GM23338 (cell line): ENCODE data around the gene FAM53A. TPM values are rescaled to one million over a fixed set of nuclear protein-coding genes. Genes with fewer than 3 reads are reported as not detected.

Experiments
- ATAC-seq: fragments of 200-7000 bp; cut with Tn5 transposase; 3 replicates; pipeline ENCODE4 v1.9.1; 2020
- DNase-seq: peaks from one replicate; pipeline ENCODE4 v3.0.0-alpha.2; 2015; ENCODE audit warnings: low spot score
- H2AFZ ChIP-seq: fragments of 200-600 bp; sonication (generic); 2 replicates; pipeline ENCODE4 v1.8.0; 2016; ENCODE audit warnings: antibody characterized with exemption, mild to moderate bottlenecking, moderate library complexity
- H3F3A ChIP-seq: fragments of 200-600 bp; sonication (generic); replicated peaks from 2 replicates; pipeline ENCODE4 v1.8.0; 2017; ENCODE audit warnings: antibody characterized with exemption, mixed run types, low read depth
- H3K27ac ChIP-seq: fragments of 200-600 bp; sonication (generic); 2 replicates; pipeline ENCODE4 v1.6.1; 2016; ENCODE audit warnings: low read depth
- H3K27me3 ChIP-seq: fragments of 200-600 bp; sonication (generic); 2 replicates; pipeline ENCODE4 v1.8.0; 2016; ENCODE audit warnings: mild to moderate bottlenecking, mixed run types, moderate library complexity; ENCODE audit not compliant: insufficient read depth
- H3K36me3 ChIP-seq: fragments of 200-600 bp; sonication (generic); 2 replicates; pipeline ENCODE4 v1.8.0; 2016; ENCODE audit warnings: mild to moderate bottlenecking; ENCODE audit not compliant: insufficient read depth
- H3K4me1 ChIP-seq: fragments of 200-600 bp; sonication (generic); 2 replicates; pipeline ENCODE4 v1.8.0; 2016; ENCODE audit warnings: mild to moderate bottlenecking, moderate library complexity; ENCODE audit not compliant: insufficient read depth
- H3K4me2 ChIP-seq: fragments of 200-600 bp; sonication (generic); 2 replicates; pipeline ENCODE4 v1.7.1; 2017; ENCODE audit warnings: mixed run types
- H3K4me3 ChIP-seq: fragments of 200-600 bp; sonication (generic); 2 replicates; pipeline ENCODE4 v1.6.1; 2016; ENCODE audit warnings: mixed run types
- H3K79me2 ChIP-seq: fragments of 200-600 bp; sonication (generic); replicated peaks from 2 replicates; pipeline ENCODE4 v1.8.0; 2017; ENCODE audit warnings: mild to moderate bottlenecking; ENCODE audit not compliant: insufficient read depth
- H3K9me2 ChIP-seq: fragments of 200-600 bp; sonication (generic); 2 replicates; pipeline ENCODE4 v1.8.0; 2017; ENCODE audit not compliant: insufficient read depth
- H4K20me1 ChIP-seq: fragments of 200-600 bp; sonication (generic); replicated peaks from 2 replicates; pipeline ENCODE4 v1.8.0; 2017; ENCODE audit warnings: mild to moderate bottlenecking; ENCODE audit not compliant: insufficient read depth
- H3K27ac Mint-ChIP-seq: 2 replicates; pipeline ENCODE4 v1.8.0; 2020; ENCODE audit warnings: inconsistent platforms, mild to moderate bottlenecking, moderate library complexity, mixed read lengths
- H3K27me3 Mint-ChIP-seq: 3 replicates; pipeline ENCODE4 v1.8.0; 2022; ENCODE audit warnings: low read depth, mild to moderate bottlenecking, moderate library complexity, mixed read lengths, inconsistent platforms; ENCODE audit not compliant: insufficient read depth, poor library complexity
- H3K36me3 Mint-ChIP-seq: 3 replicates; pipeline ENCODE4 v1.8.0; 2021; ENCODE audit warnings: low read depth, mild to moderate bottlenecking, inconsistent platforms, moderate library complexity, mixed read lengths
- H3K4me1 Mint-ChIP-seq: 3 replicates; pipeline ENCODE4 v1.8.0; 2020; ENCODE audit warnings: mild to moderate bottlenecking, inconsistent platforms, mixed read lengths
- H3K4me3 Mint-ChIP-seq: 3 replicates; pipeline ENCODE4 v1.8.0; 2021; ENCODE audit warnings: moderate library complexity, mild to moderate bottlenecking, inconsistent platforms, mixed read lengths
- H3K9me3 Mint-ChIP-seq: 3 replicates; pipeline ENCODE4 v1.8.0; 2020; ENCODE audit warnings: moderate library complexity, mild to moderate bottlenecking, inconsistent platforms, mixed read lengths
- CREB1 ChIP-seq: fragments of 250-450 bp; sonication (Bioruptor Pico); IDR thresholded peaks from 2 replicates; pipeline ENCODE4 v1.5.0; 2020; ENCODE audit warnings: low read depth, mild to moderate bottlenecking, moderate library complexity
- polyA plus RNA-seq: library from polyadenylated mRNA; unstranded; fragments of >200 nt; fragmentation: Nextera tagmentation; extraction: Ambion mirVana; gene quantifications from 2 replicates; pipeline ENCODE4 v1.2.1, GENCODE V29; 2016
- total RNA-seq: library from RNA; depleted of rRNA; stranded (reverse); fragments of >200 nt; shearing (Covaris generic); gene quantifications from 2 replicates; pipeline ENCODE4 v1.2.3, GENCODE V29; 2014
- TF ChIP-seq, protein P1 (sequence below): IDR thresholded peaks from 2 replicates; pipeline ENCODE4 v1.6.1; 2016; ENCODE audit warnings: antibody characterized with exemption
- TF ChIP-seq, protein P2 (sequence below), 2 experiments: fragments of 200-600 bp in 1 of 2; sonication (generic) in 1 of 2; conservative IDR thresholded peaks; 2 replicates each; pipeline versions ENCODE4 v1.5.1 to v1.6.1; 2016 to 2017; ENCODE audit warnings: antibody characterized with exemption in 2 of 2, low read depth in 2 of 2, mild to moderate bottlenecking in 2 of 2, moderate library complexity in 1 of 2
- TF ChIP-seq, protein P3 (sequence below): IDR thresholded peaks from one replicate; pipeline ENCODE4 v1.6.1; 2018; ENCODE audit warnings: antibody characterized with exemption; ENCODE audit not compliant: unreplicated experiment

Gene FAM53A
- total and polyA plus RNA-seq, 2 experiments from 2014 or later = 1.1 to 3.1 TPM

DNA sequence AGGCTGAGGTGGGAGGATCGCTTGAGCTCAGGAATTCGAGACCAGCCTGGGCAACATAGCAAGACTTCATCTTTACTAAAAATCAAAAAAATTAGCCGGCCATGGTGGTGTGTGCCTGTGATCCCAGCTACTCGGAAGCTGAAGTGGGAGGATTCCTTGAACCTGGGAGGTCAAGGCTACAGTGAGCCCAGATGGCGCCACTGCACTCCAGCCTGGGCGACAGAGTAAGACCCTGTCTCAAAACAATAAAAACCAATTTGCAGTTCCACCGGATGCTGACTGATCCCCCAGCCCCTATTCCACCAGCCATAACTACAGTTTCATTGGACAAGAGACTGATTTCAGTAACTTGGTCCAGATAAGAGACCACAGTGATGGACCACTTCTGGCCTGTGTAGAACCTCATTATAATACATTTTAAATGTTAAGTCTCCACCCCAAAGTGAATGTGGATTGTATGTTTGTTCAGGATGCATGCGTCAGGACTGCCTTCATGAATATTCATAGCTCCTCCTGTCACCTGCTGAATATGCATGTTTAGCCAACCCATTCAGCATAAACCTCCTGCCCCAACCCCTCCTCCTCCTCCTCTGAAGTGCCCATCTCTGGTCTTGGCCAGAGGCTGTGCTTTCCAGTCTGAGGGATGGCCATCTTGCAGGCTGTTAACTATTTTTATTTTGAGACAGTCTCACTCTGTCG lies 30.3 kb upstream of the FAM53A start:
- Mint-ChIP-seq H3K27me3 (peaks cover 22% of the 10 kb centered on the region), H3K4me1 (peaks cover 26% of the 10 kb centered on the region), H3K27ac (no peak overlapping the region), H3K9me3 (no peaks in the 10 kb centered on the region), H3K4me3 (peak overlapping the region; percentile 92), H3K36me3 (peaks cover 26% of the 10 kb centered on the region)
- TF ChIP-seq, protein P1, sequence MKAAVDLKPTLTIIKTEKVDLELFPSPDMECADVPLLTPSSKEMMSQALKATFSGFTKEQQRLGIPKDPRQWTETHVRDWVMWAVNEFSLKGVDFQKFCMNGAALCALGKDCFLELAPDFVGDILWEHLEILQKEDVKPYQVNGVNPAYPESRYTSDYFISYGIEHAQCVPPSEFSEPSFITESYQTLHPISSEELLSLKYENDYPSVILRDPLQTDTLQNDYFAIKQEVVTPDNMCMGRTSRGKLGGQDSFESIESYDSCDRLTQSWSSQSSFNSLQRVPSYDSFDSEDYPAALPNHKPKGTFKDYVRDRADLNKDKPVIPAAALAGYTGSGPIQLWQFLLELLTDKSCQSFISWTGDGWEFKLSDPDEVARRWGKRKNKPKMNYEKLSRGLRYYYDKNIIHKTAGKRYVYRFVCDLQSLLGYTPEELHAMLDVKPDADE = no peak
- TF ChIP-seq, protein P2, sequence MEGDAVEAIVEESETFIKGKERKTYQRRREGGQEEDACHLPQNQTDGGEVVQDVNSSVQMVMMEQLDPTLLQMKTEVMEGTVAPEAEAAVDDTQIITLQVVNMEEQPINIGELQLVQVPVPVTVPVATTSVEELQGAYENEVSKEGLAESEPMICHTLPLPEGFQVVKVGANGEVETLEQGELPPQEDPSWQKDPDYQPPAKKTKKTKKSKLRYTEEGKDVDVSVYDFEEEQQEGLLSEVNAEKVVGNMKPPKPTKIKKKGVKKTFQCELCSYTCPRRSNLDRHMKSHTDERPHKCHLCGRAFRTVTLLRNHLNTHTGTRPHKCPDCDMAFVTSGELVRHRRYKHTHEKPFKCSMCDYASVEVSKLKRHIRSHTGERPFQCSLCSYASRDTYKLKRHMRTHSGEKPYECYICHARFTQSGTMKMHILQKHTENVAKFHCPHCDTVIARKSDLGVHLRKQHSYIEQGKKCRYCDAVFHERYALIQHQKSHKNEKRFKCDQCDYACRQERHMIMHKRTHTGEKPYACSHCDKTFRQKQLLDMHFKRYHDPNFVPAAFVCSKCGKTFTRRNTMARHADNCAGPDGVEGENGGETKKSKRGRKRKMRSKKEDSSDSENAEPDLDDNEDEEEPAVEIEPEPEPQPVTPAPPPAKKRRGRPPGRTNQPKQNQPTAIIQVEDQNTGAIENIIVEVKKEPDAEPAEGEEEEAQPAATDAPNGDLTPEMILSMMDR (conservative IDR thresholded peaks at IDR 0.05; ENCODE audit: low read depth in 2 of 2) = peak in 1 of 2 experiments; percentile 21; a peak in 1 of 4 replicates
- H3K4me1 ChIP-seq = peaks cover 11% of the 10 kb centered on the region; the same call in 1 of the 2 replicates
- no peaks in the 10 kb centered on the region for H3K36me3 ChIP-seq
- no peaks in the 10 kb centered on the region for H3K27me3 ChIP-seq
- H3K9me2 ChIP-seq = no peaks in the 10 kb centered on the region
- H3K4me2 ChIP-seq = no peak overlapping the region
- peaks cover 22% of the 10 kb centered on the region for H4K20me1 ChIP-seq
- peak; percentile 3; the same call in 2 of the 3 replicates for ATAC-seq
- no peak overlapping the region for H2AFZ ChIP-seq
- no peak overlapping the region for H3K27ac ChIP-seq
- DNase-seq = peak; percentile 80
- peaks cover 40% of the 10 kb centered on the region for H3K79me2 ChIP-seq
- H3K4me3 ChIP-seq = no peak overlapping the region
- peaks cover 14% of the 10 kb centered on the region for H3F3A ChIP-seq

DNA sequence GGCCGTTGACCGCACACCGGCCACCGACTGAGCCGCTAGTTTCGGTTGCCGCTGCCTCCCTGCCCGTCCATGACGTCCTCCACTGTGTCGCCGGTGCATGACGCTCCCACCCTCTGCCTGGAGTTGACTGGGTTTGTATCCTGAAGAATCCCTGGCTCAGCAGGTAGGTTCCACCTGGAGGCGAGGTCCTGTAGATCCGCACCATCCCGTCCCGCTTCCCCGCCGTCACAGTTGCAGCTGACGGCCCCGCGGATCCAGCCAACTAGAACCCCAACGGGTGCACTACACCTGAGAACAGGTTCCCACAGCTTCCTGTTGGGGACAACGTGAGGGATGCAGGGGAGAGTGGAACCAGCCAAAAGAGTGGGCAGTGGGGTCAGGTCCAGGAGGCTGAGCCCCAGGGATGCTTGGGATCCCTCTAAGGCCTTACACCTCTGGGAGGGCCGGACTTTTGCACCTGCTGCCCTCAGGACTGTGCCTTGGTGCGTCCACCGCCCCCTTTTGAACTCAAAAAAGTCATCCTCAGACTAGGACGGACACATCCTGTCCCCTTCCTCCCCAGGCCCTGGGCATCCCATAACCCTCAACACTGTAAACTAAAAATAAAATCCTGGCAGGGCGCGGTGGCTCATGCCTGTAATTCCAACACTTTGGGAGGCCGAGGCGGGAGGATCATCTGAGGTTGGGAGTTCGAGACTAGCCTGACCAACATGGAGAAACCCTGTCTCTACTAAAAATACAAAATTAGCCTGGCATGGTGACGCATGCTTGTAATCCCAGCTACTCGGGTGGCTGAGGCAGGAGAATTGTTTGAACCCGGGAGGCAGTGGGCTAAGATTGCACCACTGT lies 29.1 kb upstream of the FAM53A start:
- Histone ChIP-seq H3K9me2 (no peaks in the 10 kb centered on the region), H4K20me1 (peaks cover 27% of the 10 kb centered on the region), H3K4me3 (peak overlapping the region; percentile 89), H3K36me3 (0 out of 2 replicates have a peak, but pooled peaks cover 4% of the 10 kb centered on the region), H3K4me2 (peak overlapping the region; percentile 98), H3K27me3 (no peaks in the 10 kb centered on the region), H3K79me2 (peaks cover 43% of the 10 kb centered on the region), H3K4me1 (peaks cover 9% of the 10 kb centered on the region; the same call in 1 of the 2 replicates), H2AFZ (peak overlapping the region; percentile 94; the same call in 1 of the 2 replicates), H3F3A (peaks cover 14% of the 10 kb centered on the region), H3K27ac (peak overlapping the region; percentile 81)
- Mint-ChIP-seq H3K36me3 (peaks cover 34% of the 10 kb centered on the region), H3K27me3 (peaks cover 20% of the 10 kb centered on the region), H3K4me1 (peaks cover 23% of the 10 kb centered on the region), H3K4me3 (peak overlapping the region; percentile 92), H3K27ac (peak overlapping the region; percentile 95), H3K9me3 (no peaks in the 10 kb centered on the region)
- ATAC-seq (peak; percentile 13), DNase-seq (peak; percentile 82)
- TF ChIP-seq, protein P1 = no peak
- TF ChIP-seq, protein P3, sequence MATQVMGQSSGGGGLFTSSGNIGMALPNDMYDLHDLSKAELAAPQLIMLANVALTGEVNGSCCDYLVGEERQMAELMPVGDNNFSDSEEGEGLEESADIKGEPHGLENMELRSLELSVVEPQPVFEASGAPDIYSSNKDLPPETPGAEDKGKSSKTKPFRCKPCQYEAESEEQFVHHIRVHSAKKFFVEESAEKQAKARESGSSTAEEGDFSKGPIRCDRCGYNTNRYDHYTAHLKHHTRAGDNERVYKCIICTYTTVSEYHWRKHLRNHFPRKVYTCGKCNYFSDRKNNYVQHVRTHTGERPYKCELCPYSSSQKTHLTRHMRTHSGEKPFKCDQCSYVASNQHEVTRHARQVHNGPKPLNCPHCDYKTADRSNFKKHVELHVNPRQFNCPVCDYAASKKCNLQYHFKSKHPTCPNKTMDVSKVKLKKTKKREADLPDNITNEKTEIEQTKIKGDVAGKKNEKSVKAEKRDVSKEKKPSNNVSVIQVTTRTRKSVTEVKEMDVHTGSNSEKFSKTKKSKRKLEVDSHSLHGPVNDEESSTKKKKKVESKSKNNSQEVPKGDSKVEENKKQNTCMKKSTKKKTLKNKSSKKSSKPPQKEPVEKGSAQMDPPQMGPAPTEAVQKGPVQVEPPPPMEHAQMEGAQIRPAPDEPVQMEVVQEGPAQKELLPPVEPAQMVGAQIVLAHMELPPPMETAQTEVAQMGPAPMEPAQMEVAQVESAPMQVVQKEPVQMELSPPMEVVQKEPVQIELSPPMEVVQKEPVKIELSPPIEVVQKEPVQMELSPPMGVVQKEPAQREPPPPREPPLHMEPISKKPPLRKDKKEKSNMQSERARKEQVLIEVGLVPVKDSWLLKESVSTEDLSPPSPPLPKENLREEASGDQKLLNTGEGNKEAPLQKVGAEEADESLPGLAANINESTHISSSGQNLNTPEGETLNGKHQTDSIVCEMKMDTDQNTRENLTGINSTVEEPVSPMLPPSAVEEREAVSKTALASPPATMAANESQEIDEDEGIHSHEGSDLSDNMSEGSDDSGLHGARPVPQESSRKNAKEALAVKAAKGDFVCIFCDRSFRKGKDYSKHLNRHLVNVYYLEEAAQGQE = no peak
- TF ChIP-seq CREB1 (CRISPR knock-in tag) = peak; percentile 89
